ENCODE results near the gene TMEM132C. TPM values are rescaled to one million over a fixed set of nuclear protein-coding genes. Genes with fewer than 3 reads are reported as not detected.
"Not testable (repeated sequence)": the region's sequence is repeated elsewhere in the genome, so short reads cannot be mapped to it uniquely, and the experiment has no call there.

Gene TMEM132C
- total RNA-seq, 1 experiment from 2014 or later: not detected

DNA sequence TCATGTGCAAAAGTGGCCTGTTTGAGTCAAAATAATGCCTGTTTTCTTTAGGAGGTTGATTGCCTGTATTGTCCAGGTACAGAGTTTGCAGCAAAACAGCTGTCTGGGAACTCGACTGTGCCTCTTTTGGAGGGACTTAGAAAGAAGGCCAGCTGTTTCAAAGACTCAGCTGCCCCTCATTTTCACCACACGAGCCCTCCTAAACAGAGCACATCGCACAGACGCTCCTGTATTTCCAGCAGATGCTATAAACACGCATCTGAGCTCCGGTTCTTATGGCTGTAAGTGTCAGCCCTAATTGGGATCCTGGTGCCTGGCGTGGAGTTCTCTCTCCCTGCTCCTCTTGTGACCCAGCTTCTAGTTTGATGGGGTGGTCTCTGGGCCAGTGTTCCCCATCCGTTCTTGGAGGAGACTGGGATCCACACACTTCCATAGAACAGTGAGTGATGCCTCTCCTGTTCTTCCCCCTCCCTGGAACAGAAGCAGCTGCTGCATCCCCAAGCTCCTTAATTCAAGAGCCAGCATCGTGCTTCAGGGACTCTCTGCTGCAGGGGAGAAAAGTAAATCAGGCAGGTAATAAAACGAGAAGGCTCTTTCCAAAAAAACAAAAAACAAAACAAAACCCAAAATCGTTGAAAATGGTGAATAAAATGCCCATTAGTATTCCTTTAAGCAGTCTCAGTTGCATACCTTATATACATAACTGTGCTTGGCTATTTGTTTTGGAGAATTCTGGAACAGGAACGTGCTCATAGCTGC is 287.8 kb downstream of the TMEM132C start:
- DNase-seq (ENCODE audit: low read depth): no peak

DNA sequence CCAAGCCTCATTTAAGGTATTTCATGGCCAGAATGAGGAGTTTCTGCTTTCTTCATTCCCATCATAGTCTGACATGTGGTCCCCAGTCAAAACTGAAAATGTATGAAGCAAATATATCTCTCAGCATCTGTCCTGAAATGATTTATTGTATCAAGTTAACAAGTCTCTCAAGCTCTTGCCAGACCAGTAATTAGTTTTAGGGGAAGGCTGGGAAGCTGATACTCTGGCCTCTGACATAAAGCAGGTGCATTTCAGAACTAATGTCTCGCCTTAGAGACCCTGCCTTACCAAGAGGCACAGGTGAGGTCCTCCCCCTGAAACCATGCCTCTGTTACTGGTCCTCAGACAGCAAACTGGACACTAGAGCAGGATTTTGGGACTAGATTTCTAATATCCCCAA is 290.3 kb downstream of the TMEM132C start:
- DNase-seq (ENCODE audit: low read depth): no peak

DNA sequence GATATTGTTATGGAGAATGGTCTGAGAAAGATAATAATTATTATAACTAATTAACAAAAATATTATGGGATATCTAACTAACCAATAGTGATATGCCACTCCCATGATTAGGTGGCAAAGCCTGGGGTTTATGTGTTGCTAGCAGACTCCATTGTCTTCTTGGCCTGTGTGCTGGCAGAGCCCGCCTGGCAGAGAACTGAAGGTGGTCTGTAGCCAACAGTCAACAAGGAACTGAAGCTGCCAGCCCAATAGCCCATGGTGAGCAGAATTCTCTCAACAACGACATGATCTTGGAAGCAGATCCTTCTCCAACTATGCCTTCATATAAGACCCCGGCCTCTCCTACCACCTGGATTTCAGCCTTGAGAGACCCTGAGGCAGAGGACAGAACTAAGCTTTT is 298.0 kb downstream of the TMEM132C start:
- DNase-seq (ENCODE audit: low read depth): no peak

DNA sequence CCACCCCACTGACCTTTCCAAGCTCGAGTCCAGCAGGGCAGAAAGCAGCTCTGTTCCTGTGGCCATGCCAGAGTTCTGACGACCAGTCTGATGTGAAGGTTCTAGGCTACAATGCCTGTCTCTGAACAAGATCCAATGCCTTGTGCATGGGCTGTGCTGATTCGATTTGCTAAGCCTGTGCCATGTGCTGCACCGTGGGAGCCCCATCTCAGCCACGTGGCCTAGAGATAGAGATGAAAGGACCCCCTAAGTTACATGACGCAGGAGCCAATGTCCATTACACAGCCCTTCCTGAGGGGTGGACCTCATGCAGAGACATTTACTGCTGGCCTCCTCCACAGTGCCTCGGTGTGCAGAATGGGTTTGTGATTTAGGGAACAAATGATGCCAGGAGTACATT is 300.8 kb downstream of the TMEM132C start:
- no peak for DNase-seq (ENCODE audit: low read depth)

DNA sequence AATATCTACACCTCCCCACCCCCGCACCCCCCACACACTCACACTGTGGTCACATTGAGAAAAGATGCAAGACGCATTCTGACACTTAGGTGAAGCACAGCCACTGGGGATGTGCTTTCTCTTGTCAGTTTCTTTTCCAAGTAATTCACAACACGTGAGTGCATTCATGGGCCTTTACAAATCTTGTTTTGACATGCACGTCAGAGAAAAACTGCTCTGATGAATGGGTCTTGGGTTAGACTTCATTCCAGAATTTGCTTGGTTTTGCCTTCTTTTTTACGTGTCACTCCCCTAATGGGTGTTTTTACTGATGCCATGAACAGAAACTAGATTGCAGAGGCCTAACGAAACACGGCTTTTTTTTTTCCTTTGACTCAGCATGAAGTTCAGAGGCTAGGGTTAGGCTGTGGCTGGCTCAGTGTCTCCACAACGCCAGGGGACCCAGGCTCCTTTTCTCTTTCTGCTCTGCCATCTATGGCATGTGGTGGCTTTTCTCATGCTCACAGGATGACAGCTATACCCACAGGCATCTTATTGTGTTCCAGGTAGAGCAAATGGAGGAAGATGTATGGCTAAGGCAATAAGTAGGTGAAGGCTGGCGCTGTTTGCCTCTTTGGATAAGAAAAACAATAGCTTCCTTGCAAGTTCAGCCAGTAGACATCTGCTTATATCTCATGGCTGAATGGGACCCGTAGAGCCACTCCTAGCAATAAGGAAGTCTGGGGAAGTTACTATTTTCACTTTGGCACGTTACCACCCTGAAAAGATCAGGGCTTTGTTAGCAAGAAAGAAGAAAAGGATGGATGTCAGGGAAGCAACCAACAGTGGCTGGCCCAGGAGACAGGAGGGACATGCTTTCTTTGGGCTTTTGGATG is 303.5 kb downstream of the TMEM132C start:
- no peak for DNase-seq (ENCODE audit: low read depth)

DNA sequence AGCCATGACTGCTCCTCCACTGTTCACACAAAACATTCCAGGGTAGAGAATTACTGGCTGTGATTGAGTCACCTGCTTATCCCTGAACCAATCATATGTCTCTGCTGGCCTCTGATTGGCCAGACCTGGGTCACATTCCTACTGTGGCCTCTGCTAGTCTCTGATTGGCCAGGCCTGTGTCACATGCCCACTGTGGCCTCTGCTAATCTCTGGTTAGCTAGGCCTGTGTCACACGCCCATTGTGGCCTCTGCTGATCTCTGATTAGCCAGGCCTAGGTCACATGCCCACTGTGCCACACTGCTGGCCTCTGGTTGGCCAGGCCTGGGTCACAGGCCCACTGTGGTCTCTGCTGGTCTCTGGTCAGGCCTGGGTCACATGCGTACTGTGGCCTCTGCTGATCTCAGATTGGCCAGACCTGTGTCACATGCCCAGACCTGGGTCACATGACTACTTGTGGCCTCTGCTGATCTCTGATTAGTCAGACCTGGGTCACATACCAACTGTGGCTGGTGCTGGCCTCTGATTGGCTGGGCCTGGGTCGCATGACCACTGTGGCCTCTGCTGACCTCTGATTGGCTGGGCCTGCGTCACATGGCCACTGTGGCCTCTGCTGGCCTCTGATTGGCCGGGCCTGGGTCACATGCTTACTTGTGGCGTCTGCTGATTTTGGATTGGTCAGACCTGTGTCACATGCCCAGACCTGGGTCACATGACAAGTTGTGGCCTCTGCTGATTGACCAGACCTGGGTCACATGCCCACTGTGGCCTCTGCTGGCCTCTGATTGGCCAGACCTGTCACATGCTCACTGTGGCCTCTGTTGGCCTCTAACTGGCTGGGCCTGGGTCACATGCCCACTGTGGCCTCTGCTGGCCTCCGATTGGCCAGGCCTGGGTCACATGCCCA is 305.2 kb downstream of the TMEM132C start:
- no peak for DNase-seq (ENCODE audit: low read depth)

DNA sequence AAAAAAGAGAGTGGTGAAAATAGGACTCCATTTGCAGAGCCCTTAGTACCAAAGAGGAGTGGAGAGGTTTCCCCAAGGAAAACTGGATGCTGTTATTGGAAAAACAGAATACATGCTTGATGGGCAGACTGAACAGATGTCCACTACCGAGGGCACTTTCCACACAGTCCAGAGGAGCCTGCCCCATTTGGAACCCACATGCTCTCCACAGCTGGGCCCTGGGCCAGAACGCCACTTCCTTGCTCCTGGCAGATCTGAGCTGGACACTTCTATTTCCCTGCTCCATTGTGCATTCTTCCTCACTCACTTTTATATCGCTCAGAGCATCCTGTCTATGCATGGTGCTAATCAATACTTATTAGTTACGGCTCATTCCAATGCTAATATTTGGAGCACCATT is 306.9 kb downstream of the TMEM132C start:
- no peak for DNase-seq (ENCODE audit: low read depth)

DNA sequence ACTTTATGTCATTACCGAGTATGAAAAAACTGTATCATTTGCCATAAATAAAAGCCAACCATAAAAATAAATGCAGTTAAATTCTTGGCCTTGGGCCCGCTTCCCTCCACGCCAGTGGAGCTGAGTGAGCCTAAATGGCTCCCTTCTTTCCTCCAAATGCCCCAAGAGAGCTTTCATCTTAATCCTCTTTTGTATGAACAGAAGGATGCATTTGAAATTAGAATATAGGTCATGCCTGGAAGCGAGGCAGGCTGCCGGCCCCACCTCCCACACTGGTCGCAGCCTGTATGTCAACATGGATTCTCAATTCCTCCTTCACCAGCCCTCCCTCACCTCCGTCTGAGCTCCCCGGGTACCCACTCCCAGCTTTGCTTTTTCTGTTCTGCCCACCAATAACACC is 311.1 kb downstream of the TMEM132C start:
- DNase-seq (ENCODE audit: low read depth): no peak

DNA sequence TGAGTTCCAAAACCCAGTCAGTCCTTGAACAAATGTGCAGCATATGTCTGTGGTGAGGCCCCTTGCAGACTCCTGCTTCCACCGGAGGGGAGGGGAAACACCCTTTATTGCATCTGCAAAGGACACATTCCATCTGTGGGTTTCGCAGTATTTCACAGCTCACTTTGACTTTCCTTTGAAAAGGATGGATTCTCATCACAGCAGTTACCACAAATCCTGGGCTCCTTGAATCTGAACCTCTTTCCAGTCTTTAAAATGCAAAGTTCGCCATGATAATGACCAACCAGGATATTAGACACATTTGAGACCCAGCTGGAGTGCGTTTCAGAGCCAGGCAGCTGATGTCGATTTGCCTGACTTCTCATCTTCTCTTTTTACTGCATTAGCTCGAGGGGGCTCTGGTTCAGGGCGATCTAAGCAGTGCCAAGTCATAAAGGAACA is 314.4 kb downstream of the TMEM132C start:
- no peak for DNase-seq (ENCODE audit: low read depth)

DNA sequence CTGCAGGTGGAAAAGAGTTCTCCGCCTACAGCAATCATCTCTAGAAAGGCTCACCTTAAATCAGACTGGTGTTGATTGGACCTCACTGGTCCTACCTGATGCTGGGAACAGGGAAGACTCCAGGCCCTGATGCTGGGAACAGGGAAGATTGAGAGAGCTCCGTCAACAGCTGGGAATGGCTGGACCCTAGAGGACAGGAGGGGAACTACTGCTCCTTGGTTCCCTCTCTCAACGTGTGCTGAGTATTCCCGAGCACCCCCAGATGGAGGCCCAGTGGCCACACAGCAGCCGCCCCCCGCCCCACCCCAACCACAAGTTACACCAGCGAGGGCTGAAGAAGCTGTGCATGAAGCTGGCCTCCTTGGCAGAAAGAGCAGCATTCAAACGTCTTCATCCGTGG is 316.5 kb downstream of the TMEM132C start:
- no peak for DNase-seq (ENCODE audit: low read depth)

DNA sequence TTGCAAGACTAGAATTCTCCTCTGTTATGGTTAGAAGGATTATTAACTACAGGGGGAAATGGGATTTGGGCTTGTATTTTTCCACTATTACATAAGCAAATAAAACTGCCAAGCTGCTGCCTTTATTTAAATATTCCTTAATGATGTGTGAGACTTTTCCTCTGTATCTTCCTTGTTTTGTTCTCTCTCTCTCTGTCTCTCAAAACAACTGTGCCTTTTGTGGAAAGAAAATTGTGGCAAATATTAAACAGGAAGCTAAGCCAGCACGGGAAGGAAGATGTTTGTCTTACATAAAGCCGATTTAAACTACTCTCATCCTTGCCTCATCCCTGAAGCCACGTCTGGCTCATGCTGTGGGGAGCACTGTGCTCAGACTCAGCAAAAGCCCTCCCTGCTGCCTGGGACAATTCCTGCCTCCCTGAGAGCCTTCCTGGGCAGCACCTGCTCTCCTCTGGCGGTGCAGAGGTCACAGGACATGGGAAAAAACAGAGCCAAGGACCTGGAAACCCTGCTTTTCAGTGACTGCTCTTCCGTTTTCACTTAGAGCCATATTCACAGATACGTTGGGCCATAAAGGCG is 319.6 kb downstream of the TMEM132C start:
- DNase-seq (ENCODE audit: low read depth): no peak

DNA sequence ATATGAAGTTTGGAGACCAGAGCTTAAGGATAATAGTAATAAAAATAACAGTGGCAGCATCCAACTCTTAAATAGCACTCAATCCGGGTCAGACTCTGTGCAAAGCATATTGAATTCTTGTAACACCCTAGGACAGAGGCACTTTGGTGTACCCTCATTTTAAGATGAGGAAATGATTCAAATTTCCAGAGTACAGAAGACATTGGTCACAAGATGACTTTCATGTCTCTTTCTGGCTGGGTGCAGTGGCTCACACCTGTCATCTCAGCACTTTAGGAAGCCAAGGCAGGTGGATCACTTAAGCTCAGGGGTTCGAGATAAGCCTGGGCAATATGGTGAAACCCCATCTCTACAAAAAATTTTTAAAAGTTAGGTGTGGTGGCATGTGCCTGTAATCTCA is 320.9 kb downstream of the TMEM132C start:
- DNase-seq (ENCODE audit: low read depth): no peak

DNA sequence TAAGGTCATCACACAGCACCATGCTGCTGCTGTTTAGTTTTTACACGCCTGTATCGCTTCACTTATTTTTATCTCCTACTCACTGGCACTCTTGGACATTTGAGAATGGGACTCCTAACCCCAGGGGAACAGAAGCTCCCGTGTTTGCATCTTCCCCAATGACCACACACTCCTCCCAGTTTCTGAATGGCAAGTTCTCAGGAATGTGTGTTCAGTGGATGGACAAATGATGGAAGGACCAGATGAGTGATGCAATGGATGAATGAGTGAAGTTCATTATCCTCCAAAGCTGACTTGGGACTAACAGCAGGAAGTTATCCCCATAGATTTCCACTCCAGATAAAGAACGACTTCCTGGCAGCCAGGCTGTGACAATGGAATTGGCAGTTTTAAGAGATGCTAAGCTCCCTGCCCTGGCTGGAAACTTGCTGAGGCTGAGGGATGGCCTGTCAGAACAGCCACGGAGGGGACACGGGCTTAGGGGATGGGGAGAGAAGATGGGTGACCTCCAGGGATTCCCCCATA is 325.3 kb downstream of the TMEM132C start:
- DNase-seq (ENCODE audit: low read depth): no peak

DNA sequence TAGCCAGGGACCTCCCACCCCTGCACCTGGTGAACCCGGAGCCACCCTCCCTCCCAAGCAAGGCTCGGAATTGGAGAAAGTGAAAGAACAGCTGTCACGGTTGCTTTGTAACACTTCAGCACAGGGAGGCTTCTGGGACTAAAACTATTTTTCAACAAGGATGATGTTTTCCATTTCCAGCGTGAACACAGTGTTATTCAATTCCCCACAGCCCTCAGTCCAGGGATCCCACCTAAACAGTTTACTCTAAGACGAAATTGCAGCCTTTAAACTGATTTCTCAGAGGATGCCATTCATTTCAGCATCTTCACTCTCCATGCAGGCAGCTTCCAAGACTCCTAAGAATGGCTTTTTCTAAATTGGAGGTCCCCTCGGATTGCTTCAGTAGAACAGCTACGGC is 327.6 kb downstream of the TMEM132C start:
- no peak for DNase-seq (ENCODE audit: low read depth)

DNA sequence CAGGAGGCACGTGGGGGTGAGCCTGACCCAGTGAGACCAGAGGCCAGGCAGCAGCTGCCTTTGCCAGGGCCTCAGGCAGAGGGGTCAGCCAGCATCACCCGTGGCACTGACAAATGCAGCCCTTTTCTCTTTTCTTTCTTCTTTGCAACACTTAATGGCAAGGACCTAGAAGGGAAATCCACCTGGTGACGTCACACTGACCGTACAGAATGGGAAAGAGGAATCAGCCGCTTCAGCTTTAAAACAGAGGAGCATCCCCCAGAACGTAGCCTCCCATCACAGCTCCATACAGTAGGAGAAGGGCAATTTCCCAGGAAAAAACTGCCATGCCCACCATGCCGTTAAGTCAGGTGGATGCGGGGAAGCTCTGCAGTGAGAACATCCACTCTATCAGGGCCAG is 328.6 kb downstream of the TMEM132C start:
- no peak for DNase-seq (ENCODE audit: low read depth)

DNA sequence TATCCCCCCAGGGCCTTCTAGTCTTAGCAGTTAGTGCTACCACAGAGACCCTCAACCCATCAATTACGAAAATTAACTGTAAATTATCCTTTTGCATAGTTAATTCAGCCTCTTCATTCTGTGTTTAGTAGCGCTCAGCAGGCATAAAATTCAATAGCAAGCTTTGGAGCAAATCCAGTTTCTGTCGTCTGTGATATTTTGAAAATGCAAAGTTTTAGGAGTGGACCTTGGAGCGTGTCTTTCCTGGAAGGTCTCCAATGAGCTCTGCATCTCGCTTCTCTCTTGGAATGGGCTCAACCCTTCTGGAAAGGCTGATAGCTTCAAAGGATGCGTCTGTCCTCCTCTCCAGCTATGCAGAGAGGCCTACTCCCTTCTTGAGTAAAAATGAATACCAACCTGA is 333.9 kb downstream of the TMEM132C start:
- DNase-seq (ENCODE audit: low read depth): no peak

DNA sequence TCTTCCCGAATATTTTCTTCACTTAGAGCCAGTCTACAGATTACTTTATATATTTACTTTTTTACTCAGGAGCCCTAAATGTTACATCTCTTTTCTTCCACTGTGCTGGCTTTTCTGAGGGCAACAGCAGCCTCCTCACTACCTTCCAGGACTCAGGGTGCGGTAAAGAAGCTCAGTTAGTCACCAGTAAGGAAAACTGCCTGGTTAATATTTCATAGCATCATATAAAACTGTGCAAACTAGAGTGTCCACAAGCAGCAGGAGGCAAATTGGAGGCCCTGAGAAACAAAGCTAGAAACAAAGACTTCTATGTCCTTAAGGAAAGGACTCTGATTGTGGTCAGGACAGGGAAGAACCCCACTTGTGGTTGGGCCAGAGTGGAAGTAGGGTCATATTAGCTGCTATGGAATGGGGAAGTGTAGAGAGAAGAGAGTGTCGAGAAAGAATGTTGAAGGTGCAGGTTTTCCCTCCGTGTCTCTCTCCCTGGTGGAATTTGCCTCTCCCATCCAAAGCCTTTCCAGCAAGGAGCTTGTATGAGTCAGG is 336.7 kb downstream of the TMEM132C start:
- DNase-seq (ENCODE audit: low read depth): no peak

DNA sequence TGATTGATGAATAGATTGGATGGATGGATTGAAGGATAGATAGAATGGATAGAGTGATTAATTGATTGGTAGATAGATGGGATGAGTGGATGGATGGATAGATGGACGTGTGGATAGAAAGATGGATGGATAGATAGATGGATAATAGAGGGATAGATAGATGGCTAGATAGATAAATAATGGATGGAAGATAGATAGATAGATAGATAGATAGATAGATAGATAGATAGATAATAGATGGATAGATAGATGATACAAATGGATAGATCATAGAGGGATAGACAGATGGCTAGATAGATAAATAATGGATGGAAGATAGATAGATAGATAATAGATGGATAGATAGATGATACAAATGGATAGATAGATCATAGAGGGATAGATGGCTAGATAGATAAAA is 337.2 kb downstream of the TMEM132C start:
- DNase-seq (ENCODE audit: low read depth): not testable (repeated sequence)

DNA sequence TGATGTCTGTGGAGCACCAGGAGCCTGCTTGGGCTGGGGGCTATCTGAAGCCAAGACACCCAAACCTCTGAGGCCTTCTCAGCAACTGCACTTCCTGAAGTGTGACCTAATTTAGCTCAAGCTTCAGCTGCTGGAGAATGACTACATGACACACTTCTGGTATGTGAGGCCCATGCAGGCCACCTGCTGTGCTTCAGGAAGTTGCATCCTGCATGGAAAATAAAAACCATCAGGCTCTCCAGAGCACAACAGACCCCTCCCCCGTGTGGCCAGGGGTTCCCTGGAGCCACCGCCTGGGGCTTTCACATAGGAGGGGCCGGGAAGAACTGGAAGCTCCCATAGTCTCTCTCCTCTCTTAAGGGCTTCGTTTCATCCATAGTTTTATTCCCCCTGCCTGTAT is 339.1 kb downstream of the TMEM132C start:
- DNase-seq (ENCODE audit: low read depth): no peak

DNA sequence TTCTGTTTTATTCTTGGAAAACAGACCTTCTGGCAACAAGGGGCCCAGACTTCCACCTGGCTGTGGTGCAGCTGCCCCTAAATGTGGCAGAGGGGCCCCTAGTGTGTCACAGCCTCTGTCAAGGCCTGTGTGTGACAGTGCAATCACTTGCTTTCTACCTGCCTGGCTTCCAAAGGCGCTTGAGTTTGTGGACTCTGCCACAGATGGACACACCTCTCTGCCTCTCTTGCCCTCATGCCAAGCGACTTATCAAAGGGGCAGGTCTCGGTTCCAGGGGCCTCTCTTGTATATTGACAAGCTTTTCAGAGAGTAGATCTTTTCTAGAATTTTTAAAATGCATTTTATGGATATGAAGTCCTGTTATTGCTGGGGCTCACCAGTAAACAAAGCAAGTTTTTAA is 339.6 kb downstream of the TMEM132C start:
- DNase-seq (ENCODE audit: low read depth): no peak

DNA sequence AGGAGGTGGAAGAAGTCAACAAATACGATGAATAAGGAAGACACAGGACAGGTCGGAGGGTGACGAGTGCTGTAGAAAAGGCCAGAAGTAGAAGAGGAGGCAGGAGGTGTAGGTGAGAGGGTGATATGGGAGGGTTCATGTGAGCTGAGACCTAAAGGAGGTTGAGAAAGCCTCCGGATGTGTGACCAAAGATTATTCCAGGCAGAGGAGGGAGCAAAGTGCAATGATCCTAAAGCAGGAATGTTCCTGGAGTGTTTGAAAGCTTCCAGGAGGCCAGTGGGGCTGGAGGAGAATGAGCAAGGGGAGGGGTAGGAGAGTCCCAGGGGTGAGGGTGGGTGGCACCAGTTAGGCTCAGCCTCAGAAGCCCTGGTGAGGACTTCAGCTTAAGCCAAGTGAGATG is 340.0 kb downstream of the TMEM132C start:
- no peak for DNase-seq (ENCODE audit: low read depth)

Data from M059J (cell line).